GM21526 (cell line): Measurements from ENCODE around the gene ARMC8.

ENCODE experiments used
- ATAC-seq: cut with Tn5 transposase; IDR thresholded peaks from one replicate; pipeline ENCODE4 v1.9.1; 2021; ENCODE audit warnings: moderate library complexity; ENCODE audit not compliant: unreplicated experiment, low FRiP score

The ARMC8 gene

DNA sequence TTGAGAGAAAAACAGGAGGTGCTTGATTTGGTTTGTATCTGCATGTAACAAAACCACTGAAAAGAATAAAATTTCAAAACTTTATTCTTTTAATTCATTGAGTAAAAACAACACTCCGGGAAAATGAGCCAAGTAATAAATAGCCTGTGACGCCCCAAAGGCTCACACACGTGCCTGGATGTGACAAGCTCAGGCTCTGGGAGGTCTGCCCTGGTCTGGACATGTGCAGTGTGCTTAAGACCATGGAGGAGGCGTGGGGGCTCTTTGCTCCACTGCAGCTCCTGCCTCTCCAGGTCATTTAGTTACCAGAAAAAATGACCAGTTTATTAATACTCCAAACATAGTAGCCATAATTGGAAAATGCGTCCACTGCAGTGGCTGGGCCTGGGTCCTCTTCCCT lies 151.1 kb downstream of the ARMC8 start:
- ATAC-seq: no peak

DNA sequence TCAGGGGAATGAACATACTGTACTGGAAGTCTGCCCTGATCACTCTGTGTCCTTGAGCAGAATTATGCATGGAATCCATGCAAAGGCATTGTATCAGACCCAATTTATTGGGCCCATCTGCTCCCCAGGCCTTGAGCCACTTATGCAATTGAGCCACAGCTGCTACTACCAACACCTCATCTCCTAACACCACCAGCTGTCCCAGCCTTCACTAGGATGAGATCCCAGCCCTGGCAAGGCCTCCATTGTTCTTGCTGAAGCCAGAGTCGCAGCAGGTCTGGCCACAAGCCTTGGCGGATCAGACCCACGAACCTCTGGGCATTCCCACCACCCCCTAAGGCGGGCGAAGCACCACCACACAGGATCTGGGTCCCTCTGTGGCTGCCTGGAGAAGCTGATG lies 151.7 kb downstream of the ARMC8 start:
- no peak for ATAC-seq

DNA sequence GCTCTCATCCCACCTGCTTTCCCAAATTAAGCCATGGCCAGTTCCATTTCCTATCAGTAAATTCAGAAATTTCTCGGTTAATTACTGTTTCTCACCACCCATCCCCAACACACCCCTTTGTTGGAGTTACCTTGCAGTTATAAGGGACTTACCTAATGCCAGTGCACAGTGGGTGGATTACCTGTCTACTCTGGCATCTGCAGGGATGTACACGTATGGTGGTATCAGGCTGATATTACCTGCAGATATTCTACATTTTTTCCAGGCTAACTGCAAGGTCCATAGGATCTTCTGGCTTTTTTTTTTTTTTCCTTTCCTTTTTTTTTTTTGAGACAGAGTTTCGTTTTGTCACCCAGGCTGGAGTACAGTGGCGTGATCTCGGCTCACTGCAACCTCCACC lies 153.4 kb downstream of the ARMC8 start:
- ATAC-seq: no peak

DNA sequence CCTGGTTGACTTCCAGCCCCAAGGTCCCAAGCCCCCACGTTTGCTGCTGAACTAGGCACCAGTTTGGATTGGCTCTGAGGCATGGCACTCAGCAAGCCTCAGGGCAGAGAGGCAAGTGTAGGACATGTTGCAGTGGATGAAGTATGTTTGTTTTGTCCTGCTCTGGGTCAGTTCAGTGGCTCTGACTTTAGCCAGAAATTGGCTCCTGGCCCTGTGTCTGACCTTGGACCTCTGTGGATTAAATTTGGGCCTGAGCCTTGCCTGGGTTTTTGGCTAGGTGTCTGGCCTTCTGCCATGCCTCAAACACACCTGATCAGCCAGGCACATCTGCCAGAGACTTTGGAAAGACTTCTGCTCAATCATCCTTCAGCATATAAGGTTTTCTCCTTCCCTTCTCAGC lies 157.7 kb downstream of the ARMC8 start:
- no peak for ATAC-seq
